ENCODE measurements around the gene SNRNP35.

- TF ChIP-seq ZNF324 (CRISPR knock-in tag; IDR thresholded peaks at IDR 0.05): no peak
- TF ChIP-seq CHD4 (IDR thresholded peaks at IDR 0.05; ENCODE audit: insufficient read depth, insufficient replicate concordance, low read depth, low read length, poor library complexity, severe bottlenecking): no peak
- TF ChIP-seq DDX20 (tag; IDR thresholded peaks at IDR 0.05; ENCODE audit: low read depth): no peak
- no peak for TF ChIP-seq POLR2A (conservative IDR thresholded peaks at IDR 0.05)
- no peak for TF ChIP-seq EP400 (IDR thresholded peaks at IDR 0.05)
- TF ChIP-seq PCBP1 (IDR thresholded peaks at IDR 0.05; ENCODE audit: low read depth, low read length, poor library complexity, severe bottlenecking): no peak
Measured at GRCh38 chr12:123446333-123446713, 11.6 kb upstream of the SNRNP35 start.

Measured in K562 (cell line).